GM19467 (cell line): ENCODE data around the gene RGS2.

Experiments used
- ATAC-seq: cut with Tn5 transposase; IDR thresholded peaks from one replicate; pipeline ENCODE4 v1.9.1; 2021; ENCODE audit warnings: mild to moderate bottlenecking, moderate library complexity; ENCODE audit not compliant: unreplicated experiment

Gene RGS2

DNA sequence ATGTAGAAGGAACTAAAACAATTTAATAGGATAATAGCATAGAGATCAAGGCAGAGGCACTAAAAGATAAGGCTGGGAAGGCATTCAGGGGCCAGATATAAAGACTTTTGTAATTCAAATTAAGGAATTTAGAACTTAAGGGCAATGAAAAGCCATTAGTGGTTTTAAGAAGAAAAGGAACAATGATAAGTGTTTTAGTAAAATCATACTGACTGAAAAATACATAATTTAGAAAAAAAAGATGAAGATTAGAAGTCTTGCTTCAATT is 14.1 kb upstream of the RGS2 start:
- no peak for ATAC-seq

DNA sequence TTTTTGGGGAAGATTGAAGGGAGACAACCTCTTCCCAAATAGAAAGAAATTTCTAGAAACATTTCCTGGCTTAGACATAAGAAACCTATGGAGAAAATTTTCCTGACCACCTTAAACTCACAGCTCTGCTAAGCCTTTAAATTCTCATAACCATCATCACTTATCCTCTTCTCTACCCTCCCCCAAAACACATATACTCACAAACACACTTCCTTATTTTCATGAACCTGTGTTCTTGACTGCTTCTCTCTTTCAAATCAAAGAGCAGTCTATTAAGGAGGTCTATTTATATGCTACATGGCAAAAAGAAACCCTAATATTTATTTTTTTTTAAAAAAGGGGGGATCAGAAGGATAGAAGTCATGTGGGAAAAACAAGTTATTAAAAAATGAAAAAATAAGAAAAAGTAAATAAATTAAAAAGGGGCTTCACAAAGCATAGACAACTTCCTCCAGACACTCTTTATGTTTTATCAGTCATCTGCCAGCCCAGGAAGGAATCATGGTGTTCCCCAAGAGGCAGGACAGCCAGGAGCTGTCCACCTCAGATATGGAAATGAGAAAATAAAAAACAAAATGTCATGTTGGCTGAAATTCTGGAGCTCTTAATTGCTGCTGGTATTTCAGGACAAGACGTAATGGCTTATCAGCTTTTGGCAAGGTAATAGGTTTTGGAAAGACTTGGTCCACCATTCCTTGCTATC is 12.8 kb upstream of the RGS2 start:
- no peak for ATAC-seq

DNA sequence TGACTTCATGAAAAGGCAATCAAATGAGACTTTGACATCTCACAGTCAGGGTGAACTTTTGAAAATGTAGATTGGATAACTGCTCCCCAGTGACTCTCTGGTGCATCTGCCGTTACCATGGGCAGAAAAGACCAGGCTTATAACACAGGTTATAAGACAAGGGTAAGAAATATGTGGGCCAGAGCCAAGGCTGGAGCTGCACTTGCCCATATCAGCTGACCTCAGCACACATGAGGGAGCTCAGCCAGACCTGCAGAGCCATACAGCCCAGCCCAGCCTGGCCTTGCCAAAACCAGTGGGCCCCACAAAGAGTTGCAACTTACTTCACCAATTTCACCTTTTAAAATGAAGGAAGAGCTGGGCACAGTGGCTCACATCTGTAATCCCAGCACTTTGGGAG is 11.7 kb upstream of the RGS2 start:
- no peak for ATAC-seq

DNA sequence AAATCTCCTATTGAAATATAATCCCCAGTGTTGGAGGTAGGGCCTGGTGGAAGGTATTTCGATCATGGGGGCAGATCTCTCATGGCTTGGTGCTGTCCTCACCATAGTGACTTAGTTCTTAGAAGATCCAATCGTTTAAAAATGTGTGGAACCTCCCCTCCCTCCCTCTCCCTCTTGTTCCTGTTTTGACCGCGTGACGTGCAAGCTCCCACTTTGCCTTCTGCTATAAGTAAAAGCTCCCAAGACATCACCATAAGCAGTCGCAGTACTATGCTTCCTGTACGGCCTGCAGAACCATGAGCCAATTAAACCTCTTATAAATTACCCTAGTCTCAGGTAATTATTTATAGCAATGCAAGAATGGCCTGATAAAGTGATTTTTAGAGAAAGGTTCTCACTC is 10.9 kb upstream of the RGS2 start:
- no peak for ATAC-seq

DNA sequence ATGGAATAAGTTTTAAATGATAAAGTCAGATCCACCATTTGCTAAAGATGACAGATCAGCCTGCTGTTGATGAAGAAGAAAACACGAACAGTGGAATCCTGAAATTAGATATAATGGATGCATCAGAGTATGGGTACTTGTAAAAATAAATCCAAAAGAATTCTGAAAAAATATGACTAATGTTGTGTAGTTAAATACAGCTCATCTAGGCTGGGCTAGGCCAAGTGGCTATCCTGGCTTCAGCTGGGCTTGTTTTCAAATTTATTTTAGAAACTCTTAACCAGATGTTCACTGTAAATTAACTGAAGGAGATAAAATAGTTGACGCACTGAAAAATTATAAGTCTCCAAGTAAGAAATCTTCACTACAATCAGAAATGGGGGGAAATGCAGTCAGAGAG is 7.4 kb upstream of the RGS2 start:
- no peak for ATAC-seq

DNA sequence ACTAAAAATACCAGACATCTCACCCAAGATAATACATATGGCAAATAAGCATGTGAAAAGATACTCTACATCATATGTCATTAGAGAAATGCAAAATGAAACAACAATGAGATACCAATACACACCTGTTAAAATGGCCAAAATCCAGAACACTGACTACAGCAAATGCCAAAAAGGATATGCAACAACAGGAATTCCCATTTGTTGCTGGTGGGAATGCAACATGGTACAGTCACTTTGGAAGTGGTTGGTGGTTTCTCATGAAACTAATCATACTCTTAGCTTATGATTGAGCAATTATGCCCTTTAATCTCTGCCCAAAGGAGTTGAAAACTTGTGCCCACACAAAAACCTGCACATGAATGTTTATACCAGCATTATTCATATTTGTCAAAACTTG is 6.4 kb upstream of the RGS2 start:
- ATAC-seq = no peak

DNA sequence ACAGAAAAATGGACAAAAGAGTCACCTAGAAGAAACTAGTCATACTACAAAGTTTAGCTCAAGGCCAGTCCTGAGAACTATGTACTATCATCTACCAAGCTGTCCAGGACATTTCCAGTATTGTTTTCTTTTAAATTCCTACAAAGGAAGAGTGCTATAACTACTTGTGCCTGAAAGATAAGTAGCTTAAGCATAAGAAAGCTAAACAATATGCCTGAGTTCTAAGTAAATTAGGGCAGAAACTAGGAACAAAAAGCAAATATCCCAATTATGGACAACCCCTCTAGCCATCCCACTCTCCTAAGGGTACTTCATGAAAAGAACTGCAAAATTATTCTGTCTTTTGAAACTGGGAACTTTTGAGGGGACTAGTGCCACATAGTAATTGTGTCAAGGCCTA is 5.3 kb upstream of the RGS2 start:
- ATAC-seq = no peak

DNA sequence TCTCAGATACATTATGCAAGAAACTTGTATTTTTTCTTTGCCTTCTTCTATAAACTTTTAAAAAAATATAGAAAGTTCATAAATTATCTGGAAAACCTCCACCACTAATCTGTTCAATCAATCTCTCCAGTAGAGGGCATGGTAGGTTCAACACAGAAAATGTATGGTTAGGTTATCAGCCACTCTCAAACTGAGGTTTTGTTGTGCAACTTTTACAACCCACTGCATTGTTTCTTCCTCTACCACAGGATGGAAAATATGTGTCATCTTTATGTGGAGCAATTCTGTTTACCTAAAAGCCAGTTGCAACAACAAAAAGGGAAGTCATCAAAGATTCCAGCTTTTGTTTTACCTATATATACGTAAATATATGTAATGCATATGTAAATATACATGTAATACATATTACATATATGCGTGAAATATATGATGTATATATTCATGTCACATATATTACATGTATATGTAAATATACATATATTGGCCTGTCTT is 3.0 kb upstream of the RGS2 start:
- ATAC-seq = peak; percentile 28

DNA sequence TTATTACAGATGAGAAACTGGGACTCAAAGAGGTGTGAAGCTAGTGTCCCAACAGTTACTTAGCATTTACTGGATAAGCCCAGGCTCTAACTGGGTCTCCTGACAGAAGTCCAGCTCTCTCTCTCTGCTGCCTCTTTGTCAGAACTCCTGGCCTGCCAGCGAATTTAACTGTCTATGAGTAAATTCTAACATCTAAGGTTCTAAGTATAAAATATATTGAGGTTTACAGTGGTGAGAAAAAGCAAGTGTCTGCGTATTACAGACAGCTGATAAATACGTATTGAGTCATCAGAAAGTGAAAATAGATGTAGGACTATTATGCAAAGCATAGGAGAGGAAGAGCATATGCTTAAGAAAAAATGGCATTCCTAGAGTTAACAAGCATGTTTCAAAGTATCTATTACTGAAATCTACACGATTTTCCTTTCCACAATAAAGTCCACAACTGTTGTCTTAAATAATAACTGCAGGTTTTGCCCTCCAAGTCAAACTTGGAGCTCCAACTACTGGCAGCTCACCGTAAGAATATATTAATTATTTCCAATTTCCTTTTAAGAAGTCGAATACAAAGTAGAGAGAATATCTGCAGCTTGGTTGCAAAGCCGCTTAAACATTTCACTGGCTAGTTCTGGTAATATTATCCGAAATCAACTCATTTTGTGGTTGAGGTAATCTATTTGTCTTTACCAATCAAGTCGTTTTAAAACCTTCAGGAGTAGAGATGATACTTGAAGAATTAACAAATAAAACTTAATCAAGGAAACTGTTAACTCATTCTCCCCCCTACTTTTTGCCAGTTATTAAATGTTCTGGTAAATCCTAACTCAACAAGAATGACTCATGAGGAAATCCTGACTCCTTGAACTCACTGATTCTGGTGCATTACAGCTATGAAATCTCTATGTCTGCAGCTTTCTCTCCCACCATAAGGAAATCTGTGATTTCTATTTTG is 1.4 kb upstream of the RGS2 start:
- ATAC-seq = peak; percentile 29

DNA sequence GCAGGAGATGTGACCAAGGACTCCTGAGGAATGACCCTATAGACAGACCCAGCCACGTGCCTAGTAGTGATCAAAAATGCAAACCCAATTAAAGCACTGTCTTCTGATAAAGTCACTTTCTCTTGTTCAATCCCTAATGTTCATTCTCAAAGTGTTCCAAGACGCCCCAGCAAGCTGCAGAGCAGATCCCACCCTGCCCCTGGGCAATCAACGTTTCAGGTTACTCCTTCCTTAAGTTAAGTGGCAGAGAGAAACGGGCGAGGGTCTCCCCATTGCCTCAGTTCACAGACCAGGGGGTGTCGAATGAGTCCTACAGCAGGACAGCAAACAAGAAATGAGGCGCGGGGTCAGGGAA is 699 bp upstream of the RGS2 start:
- ATAC-seq = no peak

DNA sequence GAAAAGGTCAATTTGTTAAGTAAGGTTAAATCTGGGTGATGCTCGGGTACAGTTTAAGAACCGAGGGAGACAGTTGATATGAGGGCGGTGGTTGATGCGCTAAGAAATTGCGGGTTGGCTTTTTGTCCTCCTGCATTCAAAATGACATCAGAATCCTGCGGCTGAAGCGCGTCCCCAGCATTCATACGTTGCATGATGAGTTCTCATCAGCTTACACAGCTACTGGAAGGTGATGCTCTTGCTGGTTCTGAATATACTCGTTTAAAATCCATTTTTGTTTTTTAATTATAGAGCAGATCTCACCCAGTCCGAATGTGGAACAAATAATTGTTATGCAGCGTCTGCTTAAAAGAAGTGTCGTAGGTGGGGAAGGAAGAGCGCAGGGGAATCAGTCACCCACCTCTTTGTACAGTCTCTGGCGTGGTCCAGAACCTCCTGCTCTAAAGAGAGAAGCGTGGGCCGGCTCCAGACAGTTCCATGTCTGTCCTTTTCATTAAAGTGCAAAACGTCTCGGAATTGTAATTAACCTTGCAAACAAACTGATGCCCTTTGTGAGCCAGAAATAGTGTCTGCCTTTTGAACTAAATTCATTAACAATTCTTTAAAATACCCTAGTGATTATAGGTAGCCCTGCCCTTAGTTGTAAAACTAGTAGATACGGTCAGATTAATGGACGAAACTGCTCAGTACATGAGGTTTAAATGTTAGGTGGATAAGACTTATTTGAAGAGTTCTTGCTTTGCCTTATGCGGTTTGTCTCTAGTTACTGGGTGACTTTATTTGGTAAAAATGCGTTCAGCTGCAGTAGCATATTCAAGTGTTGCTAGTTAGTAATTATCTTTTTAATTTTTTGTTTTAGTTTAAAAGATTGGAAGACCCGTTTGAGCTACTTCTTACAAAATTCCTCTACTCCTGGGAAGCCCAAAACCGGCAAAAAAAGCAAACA is 741 bp downstream of the RGS2 start:
- no peak for ATAC-seq

DNA sequence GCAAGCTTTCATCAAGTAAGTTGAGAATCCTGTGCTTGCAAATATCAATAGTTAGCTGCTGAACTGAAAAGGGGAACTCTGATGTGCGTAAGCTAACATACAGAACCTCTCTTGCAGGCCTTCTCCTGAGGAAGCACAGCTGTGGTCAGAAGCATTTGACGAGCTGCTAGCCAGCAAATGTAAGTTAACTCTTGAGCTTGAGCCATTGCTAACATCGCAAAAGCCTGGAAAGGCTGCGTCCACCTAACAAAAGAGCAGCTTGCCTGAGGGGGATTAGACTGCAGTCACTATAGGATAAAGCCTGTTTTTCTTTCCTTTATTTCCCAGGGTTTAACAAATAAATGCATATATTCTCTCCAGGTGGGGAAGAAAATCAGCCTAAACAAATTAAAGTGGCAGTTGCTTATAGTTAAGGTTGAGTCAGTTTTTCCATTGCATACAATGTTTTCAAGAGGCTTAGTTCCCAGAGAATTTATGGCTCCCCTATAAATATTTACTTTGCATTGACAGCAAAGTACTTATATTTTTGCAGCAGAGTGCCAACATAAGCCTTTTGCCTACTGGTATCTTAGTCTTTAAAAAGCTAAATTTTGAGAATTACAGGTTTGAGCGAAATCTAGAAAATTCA is 1.5 kb downstream of the RGS2 start:
- ATAC-seq = no peak

DNA sequence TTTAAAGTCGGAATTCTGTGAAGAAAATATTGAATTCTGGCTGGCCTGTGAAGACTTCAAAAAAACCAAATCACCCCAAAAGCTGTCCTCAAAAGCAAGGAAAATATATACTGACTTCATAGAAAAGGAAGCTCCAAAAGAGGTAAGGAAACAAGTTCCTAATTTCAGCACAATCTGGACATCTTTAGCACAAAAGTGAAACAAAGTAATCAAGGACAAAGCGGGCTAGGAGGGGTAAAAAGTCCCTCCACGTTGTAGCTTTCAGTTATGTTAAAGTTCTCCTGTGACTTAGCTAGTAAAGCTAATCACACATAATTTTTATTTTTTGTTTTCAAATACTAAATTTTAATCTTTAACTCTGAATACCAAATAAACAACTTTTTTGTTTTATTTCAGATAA is 2.2 kb downstream of the RGS2 start:
- ATAC-seq = no peak

DNA sequence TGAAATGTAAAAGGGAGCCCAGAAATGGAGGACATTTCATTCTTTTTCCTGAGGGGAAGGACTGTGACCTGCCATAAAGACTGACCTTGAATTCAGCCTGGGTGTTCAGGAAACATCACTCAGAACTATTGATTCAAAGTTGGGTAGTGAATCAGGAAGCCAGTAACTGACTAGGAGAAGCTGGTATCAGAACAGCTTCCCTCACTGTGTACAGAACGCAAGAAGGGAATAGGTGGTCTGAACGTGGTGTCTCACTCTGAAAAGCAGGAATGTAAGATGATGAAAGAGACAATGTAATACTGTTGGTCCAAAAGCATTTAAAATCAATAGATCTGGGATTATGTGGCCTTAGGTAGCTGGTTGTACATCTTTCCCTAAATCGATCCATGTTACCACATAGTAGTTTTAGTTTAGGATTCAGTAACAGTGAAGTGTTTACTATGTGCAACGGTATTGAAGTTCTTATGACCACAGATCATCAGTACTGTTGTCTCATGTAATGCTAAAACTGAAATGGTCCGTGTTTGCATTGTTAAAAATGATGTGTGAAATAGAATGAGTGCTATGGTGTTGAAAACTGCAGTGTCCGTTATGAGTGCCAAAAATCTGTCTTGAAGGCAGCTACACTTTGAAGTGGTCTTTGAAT is 2.9 kb downstream of the RGS2 start:
- ATAC-seq = no peak

DNA sequence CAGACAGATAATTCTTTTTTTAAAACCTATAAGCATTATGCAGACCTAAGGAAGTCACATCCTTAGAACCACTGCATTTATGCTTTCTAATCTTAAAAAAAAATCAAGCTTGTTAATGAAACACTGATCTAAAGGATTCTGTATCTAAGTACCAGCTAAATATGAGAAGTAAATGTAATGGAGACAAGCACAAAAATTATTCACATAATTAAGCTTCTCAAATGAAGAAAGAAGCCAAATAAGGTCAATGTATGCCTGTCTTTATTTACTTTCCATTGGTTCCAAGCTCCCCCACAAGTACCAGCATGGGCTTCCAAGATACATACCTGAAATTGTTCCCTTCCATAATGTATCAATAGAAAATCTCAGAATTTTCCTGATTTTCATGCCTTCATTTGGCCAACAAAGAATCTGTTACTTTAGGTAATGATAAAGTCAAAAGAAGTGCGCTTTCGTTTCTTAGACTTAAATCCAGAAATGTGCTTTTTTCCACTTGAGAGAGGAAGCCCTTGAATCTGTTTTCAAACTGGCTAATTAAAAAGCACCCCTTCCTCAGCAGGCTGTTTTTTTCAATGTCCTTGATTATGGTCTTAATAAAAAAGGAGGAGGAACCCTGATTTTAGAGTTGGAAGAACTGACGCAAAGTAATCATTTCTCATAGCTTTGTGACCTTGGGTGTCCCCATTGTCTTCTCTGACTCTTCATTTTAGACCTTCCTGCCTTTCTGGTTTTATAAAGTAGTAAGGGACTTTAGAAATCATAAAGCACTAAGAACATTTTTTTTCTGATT is 3.8 kb downstream of the RGS2 start:
- no peak for ATAC-seq

DNA sequence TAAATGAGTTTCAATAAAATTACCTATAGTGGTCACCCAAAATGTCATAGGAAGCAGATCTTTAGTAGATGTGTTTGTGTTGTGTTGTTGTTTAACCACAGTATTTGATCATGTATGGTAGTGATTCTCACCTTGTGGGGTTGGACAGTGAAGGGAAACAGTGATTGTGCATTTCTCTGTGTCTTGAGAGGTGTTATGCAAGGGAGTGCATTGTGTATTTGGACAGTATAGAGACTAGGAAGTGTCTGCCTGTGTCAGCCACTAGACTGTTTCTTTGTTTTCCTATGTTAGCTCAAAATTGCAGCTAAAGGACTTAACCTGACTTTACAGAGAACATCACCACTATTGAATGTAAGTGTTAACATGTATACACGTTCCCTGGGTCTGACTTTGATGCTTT is 6.0 kb downstream of the RGS2 start:
- no peak for ATAC-seq

DNA sequence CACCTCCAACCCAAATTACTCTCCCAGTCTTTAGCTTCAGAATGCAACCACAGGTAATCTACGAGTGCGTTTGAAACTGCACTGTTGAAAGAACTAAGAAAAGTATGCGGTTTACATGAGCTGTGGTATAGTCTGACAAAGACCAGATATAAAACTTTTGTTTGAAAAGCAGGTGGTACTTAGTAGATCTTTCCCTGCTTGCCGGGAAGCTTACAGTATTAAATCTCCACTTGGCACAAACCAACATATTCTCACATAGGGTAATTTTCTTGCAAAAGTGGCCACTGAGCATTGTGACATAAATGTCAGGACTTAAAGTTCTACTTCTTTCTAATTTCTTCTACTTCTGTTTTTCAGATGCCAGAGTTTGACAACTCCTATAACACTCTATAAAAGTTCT is 8.4 kb downstream of the RGS2 start:
- no peak for ATAC-seq

DNA sequence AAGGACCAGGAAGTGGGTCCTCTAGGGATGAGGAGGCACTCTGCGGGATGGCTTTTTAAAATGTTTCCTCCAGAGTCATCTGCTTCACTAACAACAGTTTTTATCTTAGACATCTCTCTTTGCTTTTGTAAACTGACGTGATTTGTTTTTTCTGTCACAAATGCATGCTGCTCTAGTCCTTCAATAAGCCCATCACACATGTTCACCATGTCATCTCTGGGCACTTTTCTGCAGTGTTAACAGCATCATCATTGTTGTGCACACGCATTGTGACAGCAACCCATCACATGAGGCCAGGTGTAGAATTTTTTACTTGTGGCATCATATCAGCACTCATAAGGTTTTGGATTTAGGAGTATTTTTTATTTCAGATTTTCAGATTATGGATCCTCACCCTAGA is 12.5 kb downstream of the RGS2 start:
- ATAC-seq = no peak

DNA sequence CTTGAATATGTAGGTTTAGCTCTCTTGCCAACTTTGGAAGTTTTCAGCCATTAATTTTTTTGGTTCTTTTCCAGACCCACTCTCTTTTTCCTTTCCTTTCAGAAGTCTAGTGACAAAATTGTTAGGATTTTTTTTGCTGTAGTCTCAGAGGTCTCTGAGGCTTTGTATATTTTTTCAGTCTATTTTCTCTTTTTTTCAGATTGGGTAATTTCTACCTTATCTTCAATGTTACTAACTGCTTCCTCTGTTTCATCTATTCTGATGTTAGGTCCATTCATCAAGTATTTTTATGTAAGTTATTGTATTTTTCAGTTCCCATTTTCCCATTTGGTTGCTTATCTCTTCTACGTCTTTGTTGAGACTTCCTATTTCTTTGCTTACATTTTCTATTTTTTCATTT is 15.7 kb downstream of the RGS2 start:
- ATAC-seq = no peak
